ENCODE data around the gene UNC80. TPM values are rescaled to one million over a fixed set of nuclear protein-coding genes. Genes with fewer than 3 reads are reported as not detected.
A peak's percentile ranks its signal among the peaks of the same experiment; 100 is the strongest.

UNC80 gene
- total RNA-seq, 1 donor from 2014 or later, result 2.9 TPM

GRCh38 chr2:209763106-209763505, 8.5 kb upstream of the UNC80 start:
- peaks cover 18% of the 10 kb centered on the region for H3K27me3 Mint-ChIP-seq

DNA sequence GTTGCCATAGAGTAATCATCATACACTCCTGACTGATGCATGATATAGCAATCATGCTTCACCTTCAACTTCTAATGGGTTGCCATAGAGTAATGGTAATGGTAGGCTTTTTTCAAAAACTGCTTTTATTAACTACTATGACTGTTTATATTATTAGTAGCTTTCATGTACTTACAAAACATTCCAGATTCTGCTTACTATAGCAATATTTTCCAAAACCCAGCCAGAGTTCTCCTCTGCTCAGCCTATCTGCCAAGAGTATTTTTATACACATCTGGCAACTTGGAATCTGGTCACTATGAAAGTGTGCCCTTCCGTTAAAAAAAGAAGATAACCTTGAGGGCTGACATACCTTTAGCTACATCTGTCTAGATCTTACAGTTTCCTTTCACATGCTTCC, 5.0 kb upstream of the UNC80 start:
- TF ChIP-seq, protein P1, sequence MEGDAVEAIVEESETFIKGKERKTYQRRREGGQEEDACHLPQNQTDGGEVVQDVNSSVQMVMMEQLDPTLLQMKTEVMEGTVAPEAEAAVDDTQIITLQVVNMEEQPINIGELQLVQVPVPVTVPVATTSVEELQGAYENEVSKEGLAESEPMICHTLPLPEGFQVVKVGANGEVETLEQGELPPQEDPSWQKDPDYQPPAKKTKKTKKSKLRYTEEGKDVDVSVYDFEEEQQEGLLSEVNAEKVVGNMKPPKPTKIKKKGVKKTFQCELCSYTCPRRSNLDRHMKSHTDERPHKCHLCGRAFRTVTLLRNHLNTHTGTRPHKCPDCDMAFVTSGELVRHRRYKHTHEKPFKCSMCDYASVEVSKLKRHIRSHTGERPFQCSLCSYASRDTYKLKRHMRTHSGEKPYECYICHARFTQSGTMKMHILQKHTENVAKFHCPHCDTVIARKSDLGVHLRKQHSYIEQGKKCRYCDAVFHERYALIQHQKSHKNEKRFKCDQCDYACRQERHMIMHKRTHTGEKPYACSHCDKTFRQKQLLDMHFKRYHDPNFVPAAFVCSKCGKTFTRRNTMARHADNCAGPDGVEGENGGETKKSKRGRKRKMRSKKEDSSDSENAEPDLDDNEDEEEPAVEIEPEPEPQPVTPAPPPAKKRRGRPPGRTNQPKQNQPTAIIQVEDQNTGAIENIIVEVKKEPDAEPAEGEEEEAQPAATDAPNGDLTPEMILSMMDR (conservative IDR thresholded peaks at IDR 0.05), result no peak
- Mint-ChIP-seq H3K9me3 (no peaks in the 10 kb centered on the region), H3K4me3 (no peak overlapping the region), H3K27ac (no peak overlapping the region), H3K36me3 (no peaks in the 10 kb centered on the region), H3K4me1 (ENCODE audit: unreplicated experiment) (no peaks in the 10 kb centered on the region), H3K27me3 (peaks cover 27% of the 10 kb centered on the region)
- no peak for DNase-seq (ENCODE audit: extremely low spot score, unreplicated experiment)

More at GRCh38 chr2:209763106-209763505, 8.5 kb upstream of the UNC80 start:
- H3K9me3 Mint-ChIP-seq, result no peaks in the 10 kb centered on the region
- no peak overlapping the region for H3K4me3 Mint-ChIP-seq
- no peaks in the 10 kb centered on the region for H3K36me3 Mint-ChIP-seq
- TF ChIP-seq, protein P1 (conservative IDR thresholded peaks at IDR 0.05), result no peak
- no peak overlapping the region for H3K27ac Mint-ChIP-seq
- no peaks in the 10 kb centered on the region for H3K4me1 Mint-ChIP-seq (ENCODE audit: unreplicated experiment)
- no peak for DNase-seq (ENCODE audit: extremely low spot score, unreplicated experiment)

DNA sequence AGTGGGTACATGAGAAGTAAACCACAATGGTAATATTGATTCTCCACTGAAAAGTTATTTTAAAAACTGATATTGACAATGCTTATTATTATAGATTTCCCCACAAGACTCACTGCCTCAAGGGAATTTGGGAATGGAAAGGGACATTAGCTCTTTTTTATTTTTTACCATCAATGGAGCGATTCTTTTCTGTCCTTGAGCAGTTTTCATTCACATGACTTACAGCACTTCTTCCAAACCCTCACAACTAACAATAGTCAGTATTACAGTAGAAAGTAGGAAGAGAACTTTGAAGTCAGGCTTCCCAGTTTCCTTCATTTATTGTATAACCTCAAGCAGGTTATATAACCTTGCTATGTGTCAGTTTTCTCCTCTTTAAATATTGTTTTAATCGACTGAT, 4.3 kb upstream of the UNC80 start:
- DNase-seq (ENCODE audit: extremely low spot score, unreplicated experiment), result no peak
- no peaks in the 10 kb centered on the region for H3K9me3 Mint-ChIP-seq
- H3K36me3 Mint-ChIP-seq, result no peaks in the 10 kb centered on the region
- H3K27ac Mint-ChIP-seq, result no peak overlapping the region
- no peaks in the 10 kb centered on the region for H3K4me1 Mint-ChIP-seq (ENCODE audit: unreplicated experiment)
- TF ChIP-seq, protein P1 (conservative IDR thresholded peaks at IDR 0.05), result no peak
- peaks cover 28% of the 10 kb centered on the region for H3K27me3 Mint-ChIP-seq
- H3K4me3 Mint-ChIP-seq, result no peak overlapping the region

- Mint-ChIP-seq H3K4me3 (no peak overlapping the region), H3K4me1 (ENCODE audit: unreplicated experiment) (no peaks in the 10 kb centered on the region), H3K9me3 (no peaks in the 10 kb centered on the region), H3K27ac (no peak overlapping the region), H3K36me3 (no peaks in the 10 kb centered on the region), H3K27me3 (peaks cover 33% of the 10 kb centered on the region)
- TF ChIP-seq, protein P1 (conservative IDR thresholded peaks at IDR 0.05), result no peak
- no peak for DNase-seq (ENCODE audit: extremely low spot score, unreplicated experiment)
These were observed 3.1 kb upstream of the UNC80 start for GRCh38 chr2:209768557-209768956.

DNA sequence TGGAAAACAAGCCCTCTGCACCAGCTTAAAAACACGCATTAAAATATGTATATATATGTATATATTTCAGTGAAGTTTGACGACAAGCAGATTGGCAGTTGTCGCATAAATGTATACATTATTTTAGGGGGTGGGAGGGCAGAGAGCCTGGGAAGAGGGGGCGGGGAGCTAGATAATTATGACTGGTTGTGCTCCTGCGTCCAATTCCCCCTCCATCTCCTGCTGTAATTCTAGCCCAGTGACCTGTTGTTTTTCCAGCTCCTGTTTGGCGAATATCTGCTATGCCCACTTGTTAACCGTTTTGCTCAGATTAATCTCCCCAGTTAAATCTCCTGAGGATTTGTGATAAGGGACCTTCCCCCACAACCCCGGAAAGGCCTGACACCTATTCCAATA, 656 bp downstream of the UNC80 start:
- Mint-ChIP-seq H3K9me3 (no peaks in the 10 kb centered on the region), H3K27ac (no peak overlapping the region), H3K4me3 (peak overlapping the region; percentile 78), H3K27me3 (peaks cover 46% of the 10 kb centered on the region), H3K36me3 (no peaks in the 10 kb centered on the region), H3K4me1 (ENCODE audit: unreplicated experiment) (no peaks in the 10 kb centered on the region)
- no peak for DNase-seq (ENCODE audit: extremely low spot score, unreplicated experiment)
- TF ChIP-seq, protein P1 (conservative IDR thresholded peaks at IDR 0.05), result no peak

DNA sequence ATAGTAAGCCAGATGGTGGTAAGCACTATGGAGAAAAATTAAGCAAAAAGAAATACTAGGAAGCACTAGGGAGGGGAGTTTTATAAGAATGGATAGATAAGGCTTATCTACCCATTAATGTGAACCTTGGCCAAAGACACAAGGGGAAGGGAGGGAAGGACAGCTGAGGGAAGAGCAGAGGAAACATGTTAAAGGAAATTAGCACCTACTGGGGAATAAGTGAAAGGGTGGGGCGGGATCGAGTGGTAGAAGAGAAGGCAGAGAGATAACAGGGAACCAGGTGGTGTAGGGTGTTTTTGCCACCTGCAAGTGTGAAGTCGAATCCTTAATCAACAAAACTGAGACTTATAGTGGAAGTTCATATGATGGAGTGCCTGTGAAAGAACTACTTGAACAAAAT, 1.7 kb downstream of the UNC80 start:
- no peaks in the 10 kb centered on the region for H3K9me3 Mint-ChIP-seq
- H3K27me3 Mint-ChIP-seq, result peaks cover 46% of the 10 kb centered on the region
- H3K4me1 Mint-ChIP-seq (ENCODE audit: unreplicated experiment), result no peaks in the 10 kb centered on the region
- no peak for DNase-seq (ENCODE audit: extremely low spot score, unreplicated experiment)
- TF ChIP-seq, protein P1 (conservative IDR thresholded peaks at IDR 0.05), result no peak
- H3K36me3 Mint-ChIP-seq, result no peaks in the 10 kb centered on the region
- peak overlapping the region; percentile 67 for H3K4me3 Mint-ChIP-seq
- no peak overlapping the region for H3K27ac Mint-ChIP-seq

Measured in type B pancreatic cell (in vitro differentiated cells).